ENCODE results near the gene SEC62. TPM values are rescaled to one million over a fixed set of nuclear protein-coding genes. Genes with fewer than 3 reads are reported as not detected.

Gene SEC62
- total RNA-seq, 1 donor from 2014 or later, result 74.2 TPM

DNA sequence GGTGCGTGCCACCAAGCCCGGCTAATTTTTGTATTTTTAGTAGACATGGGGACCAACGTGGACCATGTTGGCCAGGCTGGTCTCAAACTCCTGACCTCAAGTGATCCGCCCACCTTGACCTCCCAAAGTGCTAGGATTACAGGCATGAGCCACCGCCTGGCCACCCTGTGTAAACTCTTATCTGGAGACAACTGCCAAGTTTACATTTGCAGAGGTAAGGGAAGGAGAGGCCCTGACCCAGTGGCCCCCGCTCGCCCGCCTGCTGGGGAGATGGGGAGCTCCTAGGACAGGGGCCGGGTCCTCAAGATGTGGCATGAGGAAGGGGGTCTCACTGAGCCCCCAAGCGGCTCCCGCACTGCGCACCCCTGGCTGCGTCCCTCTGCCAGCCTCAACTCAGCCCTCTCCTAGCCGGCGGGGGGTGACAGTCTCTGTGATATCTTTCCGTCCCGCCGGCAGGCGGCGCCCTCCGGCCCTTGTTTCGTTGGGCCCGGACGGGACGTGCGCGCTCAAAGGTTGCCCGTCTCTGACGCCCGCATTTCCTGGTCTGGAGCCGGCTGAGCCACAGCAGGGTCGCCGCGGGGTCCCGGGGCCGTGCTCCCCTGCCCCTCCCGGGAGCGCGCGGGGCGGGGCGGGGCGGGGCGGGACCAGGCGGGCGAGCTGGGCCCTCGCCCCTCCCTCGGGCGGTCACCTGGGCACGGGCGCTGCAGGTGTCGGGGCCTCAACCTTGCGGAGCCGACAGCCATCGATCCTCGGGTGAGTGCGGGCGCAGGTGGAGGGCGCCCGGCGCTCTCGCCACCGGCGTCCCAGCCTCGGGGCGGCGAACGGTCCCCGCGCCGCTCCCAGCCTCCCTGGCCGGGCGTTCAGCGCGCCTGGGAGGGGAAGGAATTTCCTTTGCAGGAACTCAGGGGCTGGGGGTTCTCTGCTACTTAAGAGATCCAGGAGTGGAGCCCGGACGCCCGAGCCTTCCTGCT is 71.1 kb downstream of the SEC62 start, which contains the start of gene GPR160:
Gene GPR160 (plus strand): TSS at position 533 of the 971 bp plus-strand sequence. CDS start 45,978 bp downstream, outside the sequence.
- intact Hi-C loops (cut with micrococcal nuclease), result loop anchor here (1.0 to 5.0 kb wide), 5 partner anchors 17 to 275 kb away; partner anchors contain the start of genes PHC3 and SEC62
- Mint-ChIP-seq H3K4me3 (ENCODE audit: low read depth) (peak within 1 kb of the TSS; percentile 84), H3K36me3 (ENCODE audit: low read depth) (peaks cover 7% of the 10 kb centered on the region)

DNA sequence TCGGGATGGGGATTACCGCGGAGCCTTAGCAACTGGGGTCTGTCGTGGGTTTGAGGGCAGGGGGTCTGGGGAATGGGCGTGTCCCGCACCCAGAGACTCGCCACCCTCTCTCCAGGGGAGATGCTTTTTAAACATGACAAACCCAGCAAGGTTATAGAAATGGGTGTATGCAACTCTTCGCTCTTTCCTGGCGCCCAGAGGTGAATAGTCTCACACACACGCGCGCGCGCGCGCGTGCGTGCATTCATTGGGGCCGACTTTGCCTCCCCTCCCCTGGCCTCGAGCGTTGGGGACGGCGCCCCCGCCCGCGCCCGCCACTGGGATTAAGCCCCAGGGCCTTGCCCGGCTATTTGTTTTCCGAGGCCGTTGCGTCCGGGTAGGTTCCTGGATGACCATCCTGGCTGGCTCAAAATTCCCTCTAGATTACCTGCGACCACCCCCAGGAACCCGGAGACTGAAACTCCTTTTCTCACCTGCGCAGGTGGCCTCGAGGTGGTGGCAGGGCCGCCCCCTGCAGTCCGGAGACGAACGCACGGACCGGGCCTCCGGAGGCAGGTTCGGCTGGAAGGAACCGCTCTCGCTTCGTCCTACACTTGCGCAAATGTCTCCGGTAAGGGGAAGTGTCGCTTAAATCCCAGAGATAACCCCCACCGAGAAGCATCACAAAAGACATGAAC is 72.0 kb downstream of the SEC62 start:
- Mint-ChIP-seq H3K36me3 (ENCODE audit: low read depth) (peaks cover 10% of the 10 kb centered on the region), H3K4me1 (ENCODE audit: low read depth) (peaks cover 15% of the 10 kb centered on the region), H3K4me3 (ENCODE audit: low read depth) (peak overlapping the region; percentile 84), H3K27me3 (ENCODE audit: low read depth) (no peaks in the 10 kb centered on the region), H3K9me3 (peaks cover 3% of the 10 kb centered on the region), H3K27ac (no peak overlapping the region)
- no peak for DNase-seq (ENCODE audit: low spot score)
- intact Hi-C loops (cut with micrococcal nuclease), result loop anchor here (5.0 kb wide), 3 partner anchors 49 to 276 kb away; partner anchors contain the start of gene PHC3

More for the DNA sequence above, 71.1 kb downstream of the SEC62 start, which contains the start of gene GPR160:
- H3K9me3 Mint-ChIP-seq, result peaks cover 5% of the 10 kb centered on the region
- H3K4me1 Mint-ChIP-seq (ENCODE audit: low read depth), result peaks cover 22% of the 10 kb centered on the region
- DNase-seq (ENCODE audit: low spot score), result peak; percentile 75
- H3K27me3 Mint-ChIP-seq (ENCODE audit: low read depth), result no peaks in the 10 kb centered on the region
- H3K27ac Mint-ChIP-seq, result peak within 1 kb of the TSS; percentile 33

DNA sequence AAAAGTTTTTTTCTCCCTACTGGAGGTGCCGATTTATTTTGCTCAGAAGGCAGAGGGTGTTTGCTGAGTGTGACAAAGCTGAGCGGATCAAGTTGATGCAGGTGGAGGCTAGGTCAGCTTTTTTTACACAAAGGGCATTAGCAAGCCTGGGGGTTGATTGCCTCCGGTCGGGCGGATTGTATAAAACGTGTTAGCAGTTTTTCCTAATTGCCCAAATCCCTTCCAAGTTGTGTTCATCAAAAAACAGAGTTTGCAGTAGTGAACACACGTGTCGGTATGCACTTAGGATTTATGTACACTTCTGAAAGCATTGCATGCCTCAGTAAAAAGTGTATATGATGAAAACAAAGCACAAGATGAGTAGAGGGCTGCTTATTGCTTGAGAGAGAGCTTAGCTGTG is 73.8 kb downstream of the SEC62 start:
- Mint-ChIP-seq H3K36me3 (ENCODE audit: low read depth) (peaks cover 19% of the 10 kb centered on the region), H3K9me3 (no peaks in the 10 kb centered on the region), H3K4me3 (ENCODE audit: low read depth) (no peak overlapping the region), H3K4me1 (ENCODE audit: low read depth) (peaks cover 18% of the 10 kb centered on the region), H3K27me3 (ENCODE audit: low read depth) (no peaks in the 10 kb centered on the region), H3K27ac (no peak overlapping the region)
- DNase-seq (ENCODE audit: low spot score), result no peak
- intact Hi-C loops (cut with micrococcal nuclease), result no loop called here

DNA sequence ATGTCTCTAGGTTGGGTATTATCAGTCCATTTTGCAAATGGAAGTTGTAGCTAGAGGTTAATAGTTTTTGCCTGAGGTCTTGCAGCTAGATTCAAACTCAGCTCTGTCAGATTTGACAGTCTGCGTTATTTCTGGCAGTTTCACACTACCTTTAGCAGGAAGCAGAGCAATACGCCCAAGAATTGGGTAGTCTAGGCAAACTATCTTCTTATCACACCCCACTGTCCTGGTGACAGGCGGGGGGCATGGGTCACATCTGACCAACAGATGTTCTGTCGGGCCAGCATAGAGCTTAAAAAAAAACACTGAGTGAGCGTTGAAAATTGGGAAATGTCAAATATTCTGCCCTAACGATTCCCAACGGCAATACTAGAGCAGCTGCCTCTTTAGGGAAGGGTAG is 76.9 kb downstream of the SEC62 start:
- Mint-ChIP-seq H3K4me3 (ENCODE audit: low read depth) (no peak overlapping the region), H3K4me1 (ENCODE audit: low read depth) (peaks cover 20% of the 10 kb centered on the region), H3K27me3 (ENCODE audit: low read depth) (no peaks in the 10 kb centered on the region), H3K9me3 (no peaks in the 10 kb centered on the region), H3K27ac (no peak overlapping the region), H3K36me3 (ENCODE audit: low read depth) (peaks cover 19% of the 10 kb centered on the region)
- DNase-seq (ENCODE audit: low spot score), result no peak
- intact Hi-C loops (cut with micrococcal nuclease), result no loop called here

DNA sequence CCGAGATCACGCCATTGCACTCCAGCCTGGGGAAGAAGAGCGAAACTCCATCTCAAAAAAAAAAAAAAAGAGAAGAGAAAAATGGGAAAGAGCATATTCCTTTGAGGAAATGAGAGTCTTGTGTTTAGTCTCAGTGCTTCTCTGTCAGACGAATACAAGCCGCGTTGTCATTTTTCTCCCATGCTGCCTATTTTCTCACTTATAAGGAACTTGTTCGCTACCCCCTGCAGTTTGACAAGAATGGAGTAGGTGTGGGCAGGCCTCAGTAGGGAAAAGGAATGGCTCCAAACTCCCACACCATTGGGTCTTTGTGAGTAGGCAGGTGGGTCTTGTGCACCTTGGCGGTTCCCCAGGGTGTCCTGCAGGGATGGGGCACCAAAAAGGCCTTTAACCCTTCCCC is 77.7 kb downstream of the SEC62 start:
- Mint-ChIP-seq H3K9me3 (no peaks in the 10 kb centered on the region), H3K4me3 (ENCODE audit: low read depth) (no peak overlapping the region), H3K36me3 (ENCODE audit: low read depth) (peaks cover 19% of the 10 kb centered on the region), H3K27me3 (ENCODE audit: low read depth) (no peaks in the 10 kb centered on the region), H3K27ac (no peak overlapping the region), H3K4me1 (ENCODE audit: low read depth) (peaks cover 19% of the 10 kb centered on the region)
- DNase-seq (ENCODE audit: low spot score), result no peak
- intact Hi-C loops (cut with micrococcal nuclease), result no loop called here

DNA sequence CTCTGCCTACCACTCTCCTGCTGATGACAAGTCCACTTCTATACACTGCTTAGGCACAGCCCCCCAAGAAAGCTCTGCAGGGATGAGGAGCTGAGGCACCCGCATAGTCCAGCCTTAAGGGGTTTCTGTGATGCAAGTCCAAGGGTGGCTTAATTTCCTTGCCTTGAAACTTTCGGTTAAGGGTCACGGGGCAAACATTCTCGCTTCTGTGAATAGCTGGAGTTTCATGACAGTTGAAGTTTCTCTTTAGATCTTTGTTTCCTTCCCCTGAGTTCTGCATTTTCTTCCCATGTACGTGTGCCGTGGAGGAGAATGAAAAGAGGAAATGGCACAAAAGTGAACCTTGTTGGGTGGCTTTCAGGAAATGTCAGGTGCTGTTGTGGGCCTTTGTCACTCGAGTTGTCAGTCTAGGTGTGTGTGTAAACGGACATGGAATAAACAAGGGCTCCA is 78.2 kb downstream of the SEC62 start:
- H3K36me3 Mint-ChIP-seq (ENCODE audit: low read depth), result peaks cover 19% of the 10 kb centered on the region
- H3K4me3 Mint-ChIP-seq (ENCODE audit: low read depth), result no peak overlapping the region
- no peak for DNase-seq (ENCODE audit: low spot score)
- peak overlapping the region; percentile 75 for H3K27ac Mint-ChIP-seq
- H3K27me3 Mint-ChIP-seq (ENCODE audit: low read depth), result no peaks in the 10 kb centered on the region
- H3K9me3 Mint-ChIP-seq, result no peaks in the 10 kb centered on the region
- peaks cover 19% of the 10 kb centered on the region for H3K4me1 Mint-ChIP-seq (ENCODE audit: low read depth)
- intact Hi-C loops (cut with micrococcal nuclease), result no loop called here

DNA sequence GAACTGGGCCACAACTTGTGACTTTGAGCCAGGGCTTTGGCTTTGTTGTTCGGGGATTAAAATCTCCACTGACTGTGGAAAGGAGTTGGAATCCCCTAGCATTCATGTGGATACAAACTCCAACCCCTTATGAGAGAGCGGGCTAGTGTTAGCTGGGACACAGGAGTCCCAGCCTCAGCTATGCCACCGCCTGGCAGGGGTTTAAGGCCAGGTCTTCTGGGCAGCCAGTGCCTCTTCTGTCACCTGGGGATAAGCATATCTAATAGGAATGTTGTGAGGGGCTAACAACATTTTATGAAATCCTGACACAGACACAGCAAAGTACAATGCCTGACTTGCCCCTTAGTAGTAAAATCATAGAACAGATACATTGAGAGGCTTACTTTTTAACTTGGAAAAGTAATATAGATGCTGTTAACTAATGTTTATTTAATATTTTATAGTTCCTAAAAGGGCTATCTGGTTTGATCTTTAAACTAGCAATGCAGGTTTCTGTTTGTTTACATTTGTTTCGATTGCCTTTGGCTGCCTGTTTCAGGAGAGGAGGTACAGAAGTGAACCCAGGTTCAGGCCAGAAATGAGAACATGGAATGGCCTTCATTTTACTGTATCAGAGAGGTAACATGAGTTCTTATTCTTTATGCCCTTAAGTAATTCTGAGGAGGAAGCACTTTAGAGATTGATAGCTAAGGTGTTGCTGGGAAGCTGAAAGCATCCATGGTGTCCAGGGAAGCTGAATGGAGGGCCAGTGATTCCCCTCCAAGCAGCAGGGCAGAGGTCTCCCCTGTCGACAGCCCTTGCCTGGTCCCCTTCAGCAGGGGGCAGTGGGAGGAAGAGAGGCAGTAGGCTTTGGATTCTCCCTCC is 79.9 kb downstream of the SEC62 start:
- no peak overlapping the region for H3K4me3 Mint-ChIP-seq (ENCODE audit: low read depth)
- intact Hi-C loops (cut with micrococcal nuclease), result no loop called here
- no peak for DNase-seq (ENCODE audit: low spot score)
- H3K4me1 Mint-ChIP-seq (ENCODE audit: low read depth), result peaks cover 19% of the 10 kb centered on the region
- peaks cover 14% of the 10 kb centered on the region for H3K36me3 Mint-ChIP-seq (ENCODE audit: low read depth)
- no peaks in the 10 kb centered on the region for H3K27me3 Mint-ChIP-seq (ENCODE audit: low read depth)
- H3K9me3 Mint-ChIP-seq, result no peaks in the 10 kb centered on the region
- H3K27ac Mint-ChIP-seq, result no peak overlapping the region

DNA sequence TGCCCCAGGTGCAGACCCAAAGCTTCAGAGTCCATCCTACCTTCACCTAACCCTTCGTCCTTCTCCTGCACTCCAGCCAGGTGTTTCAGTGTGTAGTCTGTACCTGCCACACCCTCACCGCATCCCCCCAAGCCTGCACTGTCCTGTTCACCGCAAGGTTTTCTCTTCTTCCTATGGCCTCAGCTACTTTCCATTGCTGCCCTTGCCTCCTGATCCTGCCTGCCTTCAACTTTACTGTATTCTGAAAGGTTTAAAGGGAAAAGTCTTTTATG is 80.5 kb downstream of the SEC62 start:
- Mint-ChIP-seq H3K4me3 (ENCODE audit: low read depth) (no peak overlapping the region), H3K36me3 (ENCODE audit: low read depth) (peaks cover 14% of the 10 kb centered on the region), H3K27me3 (ENCODE audit: low read depth) (no peaks in the 10 kb centered on the region), H3K9me3 (no peaks in the 10 kb centered on the region), H3K4me1 (ENCODE audit: low read depth) (peaks cover 19% of the 10 kb centered on the region), H3K27ac (no peak overlapping the region)
- intact Hi-C loops (cut with micrococcal nuclease), result no loop called here
- no peak for DNase-seq (ENCODE audit: low spot score)

Other genes with a start within 250 kb of the SEC62 start
- 7.0 and 9.8 TPM in 2 replicates for gene TERC, start 201.7 kb upstream of the SEC62 start, total RNA-seq
- gene ACTRT3, start 197.2 kb upstream of the SEC62 start, total RNA-seq, result 1.3 and 1.7 TPM in 2 replicates
- gene MYNN, start 193.4 kb upstream of the SEC62 start, total RNA-seq, result 13.8 and 15.5 TPM in 2 replicates
- gene LRRIQ4, start 153.9 kb upstream of the SEC62 start, total RNA-seq, result 0.16 TPM in 2 replicates
- 5.6 and 5.9 TPM in 2 replicates for gene LRRC34, start 153.9 kb upstream of the SEC62 start, total RNA-seq
- 0.07 TPM in 1 of 2 replicates, not detected in the other for gene LRRC31, start 96.9 kb upstream of the SEC62 start, total RNA-seq
- not detected in 2 replicates for gene SAMD7, start 55.2 kb upstream of the SEC62 start, total RNA-seq
- gene GPR160, start 71.2 kb downstream of the SEC62 start, total RNA-seq, result 7.7 and 9.6 TPM in 2 replicates
- 48.3 and 52.0 TPM in 2 replicates for gene PHC3, start 214.9 kb downstream of the SEC62 start, total RNA-seq